Activated CD8-positive, alpha-beta T cell treated with anti-CD3 and anti-CD28 coated beads, Interleukin-2, amount 10 ng/mL, durations not matched to agents 7 days and 5 days (primary cell): Measurements from ENCODE around the gene FRS3. TPM values are rescaled to one million over a fixed set of nuclear protein-coding genes. Genes with fewer than 3 reads are reported as not detected.

ENCODE experiments used
- ATAC-seq: fragments of 150-1000 bp; cut with Tn5 transposase; one replicate; pipeline ENCODE4 v1.10.0; 2021; ENCODE audit warnings: moderate library complexity
- CTCF ChIA-PET: fragments of 350-600 bp; sonication (Branson Sonifier 250); formaldehyde crosslinking; loops from one replicate; lab custom pipeline; 2021; ENCODE audit warnings: antibody characterized with exemption; lab: Charles Lee
- POLR2A ChIA-PET: fragments of 350-600 bp; sonication (Branson Sonifier 250); formaldehyde crosslinking; loops from one replicate; lab custom pipeline; 2021; ENCODE audit warnings: antibody characterized with exemption; lab: Charles Lee
- DNase-seq: peaks from one replicate; pipeline ENCODE4 v3.0.0-alpha.2; 2020
- H3K27ac Mint-ChIP-seq: one replicate; pipeline ENCODE4 v1.8.0; 2021; ENCODE audit warnings: mild to moderate bottlenecking, mixed read lengths
- H3K27me3 Mint-ChIP-seq: one replicate; pipeline ENCODE4 v1.8.0; 2021; ENCODE audit warnings: low read depth, mixed read lengths
- H3K36me3 Mint-ChIP-seq: one replicate; pipeline ENCODE4 v1.8.0; 2021; ENCODE audit warnings: low read depth, mixed read lengths
- H3K4me1 Mint-ChIP-seq: one replicate; pipeline ENCODE4 v1.8.0; 2021; ENCODE audit warnings: low read depth, mixed read lengths
- H3K4me3 Mint-ChIP-seq: one replicate; pipeline ENCODE4 v1.8.0; 2021; ENCODE audit warnings: mild to moderate bottlenecking, mixed read lengths
- H3K9me3 Mint-ChIP-seq: one replicate; pipeline ENCODE4 v1.8.0; 2022; ENCODE audit warnings: mixed read lengths; ENCODE audit not compliant: insufficient read depth
- total RNA-seq, 2 experiments: library from RNA; stranded (reverse); gene quantifications; one replicate each; pipeline ENCODE4 v1.2.3, GENCODE V29; 2021

The FRS3 gene
- total RNA-seq, 2 experiments from 2014 or later: 5.1 to 7.0 TPM

DNA sequence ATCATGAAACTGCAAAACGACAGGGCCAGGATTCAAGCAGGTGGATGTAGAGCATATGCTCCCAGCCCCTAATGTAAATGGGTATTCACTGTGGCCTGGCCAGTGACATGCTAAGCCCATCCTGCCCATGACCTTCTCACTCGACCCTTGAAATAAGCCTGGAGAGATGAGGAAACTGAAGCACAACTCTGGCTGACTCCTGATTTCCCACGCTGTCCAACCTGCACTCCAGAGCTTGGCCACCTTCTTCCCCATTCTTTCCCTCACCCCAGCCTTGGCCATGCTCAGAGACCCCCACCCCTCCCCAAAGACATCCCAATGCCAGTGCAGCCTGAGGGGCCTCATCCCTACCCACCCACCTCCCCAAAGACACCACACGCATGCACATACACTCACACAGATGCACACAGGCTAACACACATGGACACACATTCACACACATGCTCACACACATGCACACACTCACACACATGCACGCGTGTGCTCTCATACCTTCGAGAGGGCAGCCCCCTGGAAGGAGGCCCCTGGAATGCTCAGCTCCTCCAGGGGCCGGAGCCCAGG lies 56.7 kb downstream of the FRS3 start:
- Mint-ChIP-seq H3K4me1 (peaks cover 15% of the 10 kb centered on the region), H3K4me3 (no peak overlapping the region), H3K36me3 (no peaks in the 10 kb centered on the region), H3K9me3 (no peaks in the 10 kb centered on the region), H3K27me3 (no peaks in the 10 kb centered on the region), H3K27ac (no peak overlapping the region)
- DNase-seq (no peak), ATAC-seq (no peak)
- POLR2A ChIA-PET: no interaction called here
- CTCF ChIA-PET: no interaction called here

DNA sequence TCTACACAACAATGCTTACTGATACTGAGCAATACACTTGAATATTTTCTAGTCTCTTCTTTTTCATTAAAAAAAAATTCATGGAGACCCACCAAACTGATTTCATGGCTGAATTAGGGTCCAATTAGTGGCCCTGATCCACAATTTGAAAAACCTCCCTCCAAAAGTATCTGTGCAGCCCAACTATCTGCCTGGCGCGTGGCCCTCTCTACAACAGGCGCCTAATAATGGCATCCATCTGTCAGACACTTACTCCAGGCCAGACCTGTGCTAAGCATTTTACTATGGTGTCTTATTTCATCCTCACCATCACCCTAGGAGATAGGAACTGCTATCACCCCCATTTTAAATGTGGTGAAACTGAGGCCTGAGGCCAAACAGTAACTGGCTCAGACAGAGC lies 58.3 kb downstream of the FRS3 start:
- Mint-ChIP-seq H3K9me3 (no peaks in the 10 kb centered on the region), H3K27me3 (no peaks in the 10 kb centered on the region), H3K4me3 (no peak overlapping the region), H3K4me1 (peaks cover 19% of the 10 kb centered on the region), H3K36me3 (no peaks in the 10 kb centered on the region), H3K27ac (no peak overlapping the region)
- ChIA-PET POLR2A (no interaction called here), CTCF (no interaction called here)
- ATAC-seq (no peak), DNase-seq (no peak)

DNA sequence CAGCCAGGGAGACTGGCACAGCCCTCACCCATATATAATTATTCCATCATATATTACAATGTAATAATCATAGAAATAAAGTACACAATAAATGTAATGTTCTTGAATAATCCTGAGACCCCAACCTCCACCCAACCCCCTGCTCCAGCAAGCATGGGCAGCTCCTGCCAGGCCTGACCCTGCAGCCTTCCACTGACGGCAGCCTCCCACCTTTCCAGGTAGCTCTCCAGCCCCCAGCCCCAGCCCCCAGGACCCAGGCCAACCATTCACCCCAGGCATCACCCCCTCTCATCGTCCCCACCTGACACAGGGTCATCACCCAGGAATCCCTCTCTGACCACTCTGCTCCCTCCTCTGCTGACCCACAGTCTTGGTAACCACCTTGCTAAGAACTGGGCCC lies 58.9 kb downstream of the FRS3 start:
- Mint-ChIP-seq H3K4me3 (no peak overlapping the region), H3K36me3 (peaks cover under 1% of the 10 kb centered on the region), H3K27me3 (no peaks in the 10 kb centered on the region), H3K9me3 (no peaks in the 10 kb centered on the region), H3K27ac (no peak overlapping the region), H3K4me1 (peaks cover 25% of the 10 kb centered on the region)
- ATAC-seq (no peak), DNase-seq (no peak)
- ChIA-PET CTCF (interaction anchor here (1.3 to 2.3 kb wide), 2 partner anchors 14 to 15 kb away, joined by 6 to 9 read pairs; no protein-coding TSS in a partner anchor), POLR2A (no interaction called here)

DNA sequence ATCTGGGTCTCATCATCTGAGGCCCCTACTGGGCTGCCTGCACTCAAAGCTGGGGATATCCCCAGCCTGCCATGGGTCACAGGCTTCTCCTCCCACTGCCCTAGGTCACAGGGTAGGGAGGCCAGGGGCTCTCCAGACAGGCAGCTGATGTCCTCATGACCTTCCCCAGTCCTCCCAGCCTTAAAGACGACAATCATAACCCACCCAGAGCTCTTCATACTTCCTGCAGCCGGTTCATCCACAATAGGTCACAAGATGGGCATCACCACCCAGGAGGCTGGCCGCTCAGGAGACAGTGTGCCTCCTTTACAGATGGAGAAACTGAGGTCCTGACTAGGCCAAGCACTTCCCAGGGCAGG lies 59.5 kb downstream of the FRS3 start:
- POLR2A ChIA-PET: no interaction called here
- CTCF ChIA-PET: interaction anchor here (0.6 to 2.3 kb wide), 5 partner anchors 9 to 56 kb away, joined by 3 to 9 read pairs (median 6); no protein-coding TSS in a partner anchor
- Mint-ChIP-seq H3K4me3 (no peak overlapping the region), H3K27me3 (no peaks in the 10 kb centered on the region), H3K4me1 (peaks cover 28% of the 10 kb centered on the region), H3K27ac (no peak overlapping the region), H3K9me3 (no peaks in the 10 kb centered on the region), H3K36me3 (peaks cover 2% of the 10 kb centered on the region)
- ATAC-seq (no peak), DNase-seq (no peak)

Other genes starting within 250 kb of the FRS3 start
- 1 to 10 TPM; 6.7 to 7.1 TPM for gene FOXP4, start 233.5 kb downstream of the FRS3 start, total RNA-seq
- not detected for gene MDFI, start 141.4 kb downstream of the FRS3 start, total RNA-seq
- gene TFEB, start 44.3 kb downstream of the FRS3 start, total RNA-seq: 10 to 100 TPM; 18.5 to 21.2 TPM
- gene PGC, start 32.5 kb downstream of the FRS3 start, total RNA-seq: not detected
- gene PRICKLE4, start 882 bp upstream of the FRS3 start, total RNA-seq: under 1 TPM in 1 of 2 experiments, not detected in 1; 0.40 TPM
- gene TOMM6, start 7.8 kb upstream of the FRS3 start, total RNA-seq: 100 to 1,000 TPM; 215 to 218 TPM
- gene USP49, start 115.5 kb upstream of the FRS3 start, total RNA-seq: 1 to 10 TPM; 6.2 to 7.8 TPM
- 10 to 100 TPM; 20.6 to 22.3 TPM for gene MED20, start 141.2 kb upstream of the FRS3 start, total RNA-seq
- 10 to 100 TPM; 39.4 to 43.1 TPM for gene BYSL, start 141.6 kb upstream of the FRS3 start, total RNA-seq
- 100 to 1,000 TPM; 441 to 462 TPM for gene CCND3, start 161.9 kb upstream of the FRS3 start, total RNA-seq